HG02840 (cell line): ENCODE results near the gene TTC7B.
A peak's percentile ranks its signal among the peaks of the same experiment; 100 is the strongest.
"Not testable (repeated sequence)": the region's sequence is repeated elsewhere in the genome, so short reads cannot be mapped to it uniquely, and the experiment has no call there.

Experiments
- ATAC-seq: cut with Tn5 transposase; IDR thresholded peaks from one replicate; pipeline ENCODE4 v1.9.1; 2021; ENCODE audit warnings: mild to moderate bottlenecking, moderate library complexity, moderate number of reproducible peaks; ENCODE audit not compliant: unreplicated experiment, low FRiP score

TTC7B gene

DNA sequence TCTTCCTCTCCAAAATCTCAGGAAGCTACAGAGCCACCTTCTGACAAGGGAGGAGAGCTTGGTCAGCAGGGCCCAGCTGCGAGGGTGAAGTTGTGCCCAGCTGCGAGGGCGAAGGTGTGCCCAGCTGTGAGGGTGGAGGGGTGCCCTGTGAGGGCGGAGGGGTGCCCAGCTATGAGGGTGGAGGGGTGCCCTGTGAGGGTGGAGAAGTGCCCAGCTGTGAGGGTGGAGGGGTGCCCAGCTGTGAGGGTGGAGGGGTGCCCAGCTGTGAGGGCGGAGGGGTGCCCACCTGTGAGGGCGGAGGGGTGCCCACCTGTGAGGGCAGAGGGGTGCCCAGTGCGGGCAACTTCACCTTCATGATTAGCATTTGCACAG, 20.4 kb upstream of the TTC7B start:
- ATAC-seq, result no peak

- no peak for ATAC-seq
These were observed 15.6 kb upstream of the TTC7B start for GRCh38 chr14:90831821-90832220.

DNA sequence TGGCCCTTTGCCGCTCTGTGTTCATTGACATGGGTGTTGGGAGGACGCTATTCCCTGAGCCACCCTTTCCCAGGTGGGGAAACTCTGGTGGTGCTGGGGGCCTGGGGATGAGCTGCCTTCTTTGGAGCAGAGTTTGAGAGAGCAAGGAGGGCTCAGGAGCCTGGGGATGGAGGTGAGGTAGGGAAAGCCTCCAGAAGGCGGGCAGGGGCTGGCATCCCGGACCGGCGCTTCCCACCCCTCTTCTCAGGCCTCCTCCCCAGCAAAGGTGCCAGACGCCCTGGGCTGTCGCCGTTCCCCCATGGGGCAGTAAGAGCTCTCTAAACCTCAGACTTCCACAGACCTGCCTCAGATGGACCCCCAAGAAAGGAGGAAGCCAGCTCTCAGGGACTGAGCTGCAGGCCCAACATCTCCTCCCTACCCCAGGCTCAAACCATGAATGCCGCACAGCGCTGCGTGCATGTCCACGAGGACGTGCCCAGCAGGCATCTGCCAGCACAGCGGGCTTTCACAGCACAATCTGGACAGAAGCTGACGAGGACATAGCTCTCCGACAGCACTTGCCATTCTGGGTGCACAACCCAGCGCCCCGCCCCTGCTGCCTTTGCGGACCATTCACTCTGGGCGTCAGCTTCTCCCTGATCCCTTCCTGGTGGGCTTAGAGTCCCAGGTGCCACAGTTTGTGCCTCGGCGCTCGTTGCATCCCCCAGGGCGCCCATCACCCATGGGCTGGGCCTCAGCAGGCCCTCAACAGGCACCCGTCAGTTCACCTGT, 14.9 kb upstream of the TTC7B start:
- ATAC-seq, result no peak

GRCh38 chr14:90829677-90830076, 13.4 kb upstream of the TTC7B start:
- no peak for ATAC-seq

DNA sequence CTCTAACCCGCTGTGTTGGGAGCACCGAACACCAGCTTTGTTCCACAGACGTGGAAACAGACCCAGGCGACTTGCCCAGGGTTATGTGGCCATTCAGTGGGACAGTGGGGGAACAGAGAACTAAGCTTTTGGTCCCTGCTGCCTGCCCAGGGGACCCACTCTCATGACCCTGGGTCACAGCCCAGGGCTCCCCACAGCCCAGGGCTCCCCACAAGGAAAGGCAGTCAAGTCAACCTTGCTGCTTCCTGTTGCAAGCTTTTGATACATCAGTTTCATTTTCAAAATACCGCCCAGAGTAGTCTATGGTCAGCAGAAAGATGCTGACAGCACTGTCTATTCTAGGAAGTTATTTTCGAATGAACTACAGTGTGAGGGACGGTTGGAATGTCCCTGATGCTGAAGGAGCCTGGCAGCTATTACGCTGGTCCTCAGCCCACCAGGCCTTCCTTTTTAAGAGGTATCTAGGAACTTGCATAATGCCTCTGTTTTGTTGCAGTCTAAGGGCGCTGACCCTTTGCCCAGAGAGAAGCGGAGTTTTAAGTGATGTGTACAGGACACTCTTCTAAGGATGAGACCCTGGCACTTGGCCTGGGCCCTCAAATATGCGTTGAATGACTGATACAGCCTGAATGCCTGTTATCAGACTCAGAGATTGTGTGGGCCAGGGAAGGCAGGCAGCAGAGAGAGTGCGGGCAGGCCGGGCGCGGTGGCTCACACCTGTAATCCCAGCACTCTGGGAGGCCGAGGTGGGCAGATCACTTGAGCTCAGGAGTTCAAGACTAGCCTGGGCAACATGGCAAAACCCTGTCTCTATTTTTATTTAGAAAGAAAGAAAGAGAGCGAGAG, 12.6 kb upstream of the TTC7B start:
- no peak for ATAC-seq

DNA sequence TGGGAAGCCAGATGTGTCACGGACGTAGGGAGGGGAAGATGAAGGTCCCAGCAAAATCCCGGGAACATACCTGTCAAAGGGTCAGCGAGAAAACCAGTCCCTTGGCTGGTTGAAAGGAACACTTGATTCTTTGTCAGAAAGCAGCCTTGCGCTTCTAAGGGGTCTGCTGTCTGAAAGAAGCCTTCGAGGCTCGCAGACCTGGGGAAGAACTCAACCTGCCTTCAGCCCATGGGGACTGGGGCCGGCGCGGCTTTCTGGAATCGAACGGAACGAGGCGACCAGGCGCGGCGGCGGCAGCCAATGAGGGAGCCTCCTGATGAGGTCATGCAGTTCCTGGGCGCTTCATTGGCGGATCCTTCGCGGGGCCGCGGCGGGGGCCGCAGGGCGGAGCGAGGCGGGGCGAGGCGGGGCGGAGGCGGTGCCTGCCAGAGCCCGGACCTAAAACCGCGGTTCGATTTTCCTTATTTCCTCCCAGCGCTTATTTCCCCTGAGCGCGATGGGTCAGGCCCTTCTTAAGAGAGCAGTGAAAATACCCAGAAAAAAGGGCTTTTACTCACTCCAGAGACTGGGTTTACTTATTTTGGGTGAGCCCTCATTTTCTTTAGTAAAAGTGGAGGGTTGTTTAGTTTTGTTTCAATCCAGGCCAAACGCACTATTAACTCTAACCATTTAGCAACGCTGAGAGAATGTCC, 11.8 kb upstream of the TTC7B start:
- ATAC-seq, result peak; percentile 91

DNA sequence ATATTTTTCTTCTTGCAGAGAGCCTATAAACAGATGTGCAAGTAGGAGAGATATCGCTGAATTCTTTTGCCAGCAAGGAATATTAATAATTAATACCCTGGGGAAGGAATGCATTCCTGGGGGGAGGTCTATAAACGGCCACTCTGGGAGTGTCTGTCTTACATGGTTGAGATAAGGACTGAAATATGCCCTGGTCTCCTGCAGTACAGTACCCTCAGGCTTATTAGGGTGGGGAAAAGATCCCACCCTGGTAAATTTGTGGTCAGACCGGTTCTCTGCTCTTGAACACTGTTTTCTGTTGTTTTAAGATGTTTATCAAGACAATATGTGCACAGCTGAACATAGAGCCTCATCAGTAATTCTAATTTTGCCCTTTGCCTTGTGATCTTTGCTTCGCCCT, 7.3 kb upstream of the TTC7B start:
- ATAC-seq, result not testable (repeated sequence)

- no peak for ATAC-seq
These were observed 4.7 kb upstream of the TTC7B start for GRCh38 chr14:90820958-90821357.

- ATAC-seq, result no peak
These were observed 3.6 kb upstream of the TTC7B start for GRCh38 chr14:90819734-90820393.

DNA sequence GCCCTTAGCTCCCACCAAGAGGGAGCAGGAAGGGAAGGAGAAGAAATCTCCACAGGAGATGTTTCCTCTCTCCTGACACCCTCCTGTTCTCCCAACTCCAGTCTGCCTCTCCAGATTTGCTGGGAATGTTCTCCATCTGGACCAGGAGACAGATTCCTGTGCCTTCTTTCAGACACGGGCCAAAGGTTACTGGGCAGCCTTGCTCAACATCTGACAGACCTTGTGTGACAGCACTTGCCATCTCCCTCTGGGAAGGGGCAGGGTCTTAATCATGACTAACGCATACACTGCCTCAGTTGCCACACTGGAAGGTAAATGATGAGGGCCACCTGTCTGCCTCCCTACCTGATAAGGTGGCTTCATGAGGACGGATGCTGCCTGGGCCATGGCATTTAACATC, 2.5 kb upstream of the TTC7B start:
- no peak for ATAC-seq

GRCh38 chr14:90816681-90817436, 629 bp upstream of the TTC7B start:
- ATAC-seq, result no peak

DNA sequence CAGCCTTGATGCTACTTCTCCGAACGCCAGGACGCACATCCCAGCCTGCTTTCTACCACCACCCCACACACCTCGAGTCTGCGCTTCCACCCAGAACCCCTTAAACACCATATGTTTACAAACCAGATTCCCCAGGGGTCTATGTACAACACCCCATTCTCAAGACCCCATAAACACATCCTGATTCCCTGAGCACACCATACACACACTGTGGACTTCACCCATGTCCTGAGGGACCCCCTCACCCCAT, 733 bp downstream of the TTC7B start:
- ATAC-seq, result no peak

GRCh38 chr14:90814806-90815571, 1.2 kb downstream of the TTC7B start:
- ATAC-seq, result no peak

- no peak for ATAC-seq
These were observed 2.8 kb downstream of the TTC7B start for GRCh38 chr14:90813442-90813841.

- no peak for ATAC-seq
These were observed 4.1 kb downstream of the TTC7B start for GRCh38 chr14:90812109-90812508.

- no peak for ATAC-seq
These were observed 4.6 kb downstream of the TTC7B start for GRCh38 chr14:90811641-90812040.

GRCh38 chr14:90810806-90811205, 5.4 kb downstream of the TTC7B start:
- no peak for ATAC-seq

- no peak for ATAC-seq
These were observed 6.5 kb downstream of the TTC7B start for GRCh38 chr14:90809530-90810312.
